Ovary (tissue), 9 donors: ENCODE results near the gene MAPKAP1. TPM values are rescaled to one million over a fixed set of nuclear protein-coding genes. Genes with fewer than 3 reads are reported as not detected.

Source experiments
- DNase-seq, 5 donors: peaks; one replicate each; pipeline ENCODE4 v3.0.0-alpha.2; 2019 to 2020
- H3K27ac ChIP-seq, 2 donors: fragments of 200-600 bp; one replicate each; pipeline versions ENCODE4 v1.5.1 to v1.8.0; 2019 to 2022
- H3K27me3 ChIP-seq: fragments of 200-600 bp; one replicate; pipeline ENCODE4 v1.8.0; 2022
- H3K36me3 ChIP-seq: fragments of 200-600 bp; sonication (generic); one replicate; pipeline ENCODE4 v1.5.1; 2019
- H3K4me1 ChIP-seq: one replicate; pipeline ENCODE4 v1.8.1; 2013; ENCODE audit warnings: mild to moderate bottlenecking, moderate library complexity; ENCODE audit not compliant: insufficient read depth
- H3K4me3 ChIP-seq: fragments of 200-600 bp; sonication (generic); one replicate; pipeline ENCODE4 v1.5.1; 2017
- H3K9me3 ChIP-seq, 2 donors: fragments of 200-600 bp in 1 of 2; sonication (generic) in 1 of 2; one replicate each; pipeline versions ENCODE4 v1.5.1 to v1.8.1; 2013 to 2019; ENCODE audit warnings: mild to moderate bottlenecking in 1 of 2, moderate library complexity in 1 of 2
- EP300 ChIP-seq: sonication (generic); formaldehyde crosslinking; IDR thresholded peaks from one replicate; pipeline ENCODE4 v1.6.1; 2017; ENCODE audit warnings: antibody characterized with exemption
- POLR2A ChIP-seq: fragments of 450-650 bp; IDR thresholded peaks from one replicate; pipeline ENCODE4 v1.6.1; 2017; ENCODE audit warnings: antibody characterized with exemption, mild to moderate bottlenecking, moderate library complexity
- WGBS, 3 donors: extraction: QIAGEN DNeasy Blood & Tissue Kit in 1 of 3; methylation state at CpG; one replicate each; pipeline versions ENCODE4 v1.1.5 to v1.1.7; 2013 to 2017; 5-methylcytosine and 5-hydroxymethylcytosine counted together
- intact Hi-C, 4 donors: fragments of 100-400 bp; cut with DNase I; formaldehyde crosslinking; loops; one replicate each; pipeline versions ENCODE4 v1.11.0 to v1.15.1; 2022 to 2023
- polyA plus RNA-seq, 2 donors: library from polyadenylated mRNA; stranded (reverse); fragments of 200-250 nt in 1 of 2; fragments of 350-450 nt in 1 of 2; fragmentation: Illumina TruSeq in 1 of 2; extraction: RNeasy Lipid Tissue Mini Kit (QIAGEN cat#74804) in 1 of 2; gene quantifications; one replicate each; pipeline ENCODE4 v1.2.3, GENCODE V29; 2013 to 2014
- total RNA-seq, 7 donors: library from RNA; depleted of rRNA in 2 of 7; stranded (reverse); fragments of >200 nt in 2 of 7; fragmentation: NEBNext Ultra II Directional in 3 of 7; extraction: Animal tissue kit (Norgen Biotek cat#: 25700) in 3 of 7; gene quantifications; one replicate each; pipeline versions ENCODE4 v1.1.0 to v1.2.4, GENCODE V29; 2016 to 2023
- TF ChIP-seq, protein P1 (sequence below), 3 donors: fragments of 450-650 bp in 2 of 3; fragments of 200-600 bp in 1 of 3; IDR thresholded peaks; one replicate each; pipeline versions ENCODE4 v1.5.1 to v1.8.0; 2016 to 2022; ENCODE audit warnings: antibody characterized with exemption in 3 of 3, mild to moderate bottlenecking in 1 of 3
- donor health status: DM: no; HTN: no; CAD: no; lungs with moderate emphysema.
- donor health status: DM: no; HTN: no; CAD: no.
- donor health status: Bipolar disorder and iron deficiency.
- donor health status: DM: yes; HTN: yes; CAD: no.
- donor health status: DM: no; HTN: no; CAD: no.
- donor health status: DM: yes; HTN: yes; CAD: no.

The MAPKAP1 gene
- total and polyA plus RNA-seq, 9 donors, result 43.3 to 86.5 (median 50.2) TPM

- 90 to 93% (median 90%) methylated on average over 2 of the region's 2 CpGs for WGBS, 3 donors
- Histone ChIP-seq H3K36me3 (no peaks in the 10 kb centered on the region), H3K27ac (no peak overlapping the region), H3K9me3 (no peaks in the 10 kb centered on the region), H3K4me1 (no peaks in the 10 kb centered on the region), H3K4me3 (no peak overlapping the region), H3K27me3 (no peaks in the 10 kb centered on the region)
- intact Hi-C loops, result no loop called here
- TF ChIP-seq, protein P1, sequence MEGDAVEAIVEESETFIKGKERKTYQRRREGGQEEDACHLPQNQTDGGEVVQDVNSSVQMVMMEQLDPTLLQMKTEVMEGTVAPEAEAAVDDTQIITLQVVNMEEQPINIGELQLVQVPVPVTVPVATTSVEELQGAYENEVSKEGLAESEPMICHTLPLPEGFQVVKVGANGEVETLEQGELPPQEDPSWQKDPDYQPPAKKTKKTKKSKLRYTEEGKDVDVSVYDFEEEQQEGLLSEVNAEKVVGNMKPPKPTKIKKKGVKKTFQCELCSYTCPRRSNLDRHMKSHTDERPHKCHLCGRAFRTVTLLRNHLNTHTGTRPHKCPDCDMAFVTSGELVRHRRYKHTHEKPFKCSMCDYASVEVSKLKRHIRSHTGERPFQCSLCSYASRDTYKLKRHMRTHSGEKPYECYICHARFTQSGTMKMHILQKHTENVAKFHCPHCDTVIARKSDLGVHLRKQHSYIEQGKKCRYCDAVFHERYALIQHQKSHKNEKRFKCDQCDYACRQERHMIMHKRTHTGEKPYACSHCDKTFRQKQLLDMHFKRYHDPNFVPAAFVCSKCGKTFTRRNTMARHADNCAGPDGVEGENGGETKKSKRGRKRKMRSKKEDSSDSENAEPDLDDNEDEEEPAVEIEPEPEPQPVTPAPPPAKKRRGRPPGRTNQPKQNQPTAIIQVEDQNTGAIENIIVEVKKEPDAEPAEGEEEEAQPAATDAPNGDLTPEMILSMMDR (IDR thresholded peaks at IDR 0.05), result no peak
- no peak for TF ChIP-seq EP300
- TF ChIP-seq POLR2A, result no peak
- DNase-seq, result no peak
These were observed 23.2 kb upstream of the MAPKAP1 start for GRCh38 chr9:125730168-125730567.

DNA sequence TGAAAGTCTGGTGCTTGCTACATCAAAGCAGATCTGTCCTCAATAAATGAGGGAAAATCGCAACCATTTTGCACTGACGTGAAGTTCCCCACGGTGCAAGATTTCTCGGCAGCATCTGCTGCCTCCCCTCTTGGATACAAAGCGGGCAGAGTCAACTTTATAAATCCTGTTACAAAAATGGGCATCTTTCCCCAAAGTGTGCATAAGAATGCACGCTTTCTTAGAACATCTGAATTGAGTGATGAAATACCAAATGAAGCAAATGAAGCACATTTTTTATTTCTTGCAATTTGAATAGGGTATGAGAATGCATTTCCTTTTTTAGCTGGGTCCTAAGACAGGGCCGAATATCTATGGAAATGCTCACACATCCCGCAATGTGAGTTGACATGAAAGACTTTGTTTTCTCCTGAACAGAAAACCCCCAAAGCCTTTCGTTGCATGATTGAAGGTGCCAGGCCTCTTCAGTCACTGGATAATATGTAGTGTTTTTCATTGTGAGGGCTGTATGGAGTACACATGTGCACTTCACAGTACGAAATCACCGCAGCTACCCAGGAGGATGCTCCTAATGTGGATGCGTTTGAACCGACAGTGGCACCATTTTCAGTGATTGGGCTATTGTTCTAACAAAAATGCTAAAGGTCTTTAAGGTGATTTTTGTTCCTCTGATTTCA is 19.6 kb upstream of the MAPKAP1 start:
- no peak overlapping the region for H3K4me3 ChIP-seq
- intact Hi-C loops, result no loop called here
- DNase-seq, result no peak
- H3K27me3 ChIP-seq, result no peaks in the 10 kb centered on the region
- no peaks in the 10 kb centered on the region for H3K36me3 ChIP-seq
- no peak overlapping the region for H3K27ac ChIP-seq
- no peaks in the 10 kb centered on the region for H3K9me3 ChIP-seq
- 77 to 84% (median 82%) methylated on average over 13 of the region's 13 CpGs for WGBS, 3 donors
- no peaks in the 10 kb centered on the region for H3K4me1 ChIP-seq
- no peak for TF ChIP-seq EP300
- TF ChIP-seq, protein P1 (IDR thresholded peaks at IDR 0.05), result no peak
- no peak for TF ChIP-seq POLR2A

DNA sequence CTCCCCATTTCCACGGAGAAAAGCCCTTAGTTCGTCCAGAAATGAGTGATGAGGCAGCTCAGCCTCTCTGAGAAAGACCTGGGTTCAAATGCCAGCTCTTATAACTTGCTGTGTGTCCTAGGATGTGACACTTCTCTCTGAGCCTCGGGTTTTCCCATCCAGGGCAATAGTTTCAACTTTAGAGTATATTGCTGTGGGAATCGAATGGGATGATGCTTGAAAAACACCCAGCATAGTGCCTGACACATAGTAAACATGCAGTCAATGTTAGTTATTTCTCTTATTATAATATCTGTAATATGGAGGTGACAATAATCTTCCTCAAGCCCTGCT is 430 bp upstream of the MAPKAP1 start:
- Histone ChIP-seq H3K27ac (peak overlapping the region in 1 of 2 donors; percentile 37), H3K9me3 (no peaks in the 10 kb centered on the region), H3K4me3 (peak overlapping the region; percentile 98), H3K27me3 (no peaks in the 10 kb centered on the region), H3K4me1 (peaks cover 6% of the 10 kb centered on the region), H3K36me3 (no peaks in the 10 kb centered on the region)
- WGBS, 3 donors, result 21 to 28% (median 21%) methylated on average over 4 of the region's 4 CpGs
- DNase-seq, result no peak
- TF ChIP-seq EP300 (no peak), POLR2A (no peak)
- TF ChIP-seq, protein P1 (IDR thresholded peaks at IDR 0.05), result no peak
- intact Hi-C loops, result no loop called here

- intact Hi-C loops, result no loop called here
These were observed 1.1 kb downstream of the MAPKAP1 start for GRCh38 chr9:125705893-125706292.

More at GRCh38 chr9:125705893-125706292, 1.1 kb downstream of the MAPKAP1 start:
- TF ChIP-seq POLR2A, result no peak
- no peak for TF ChIP-seq EP300
- TF ChIP-seq, protein P1 (IDR thresholded peaks at IDR 0.05), result no peak
- no peak for DNase-seq
- no peaks in the 10 kb centered on the region for H3K9me3 ChIP-seq
- no peaks in the 10 kb centered on the region for H3K36me3 ChIP-seq
- H3K27me3 ChIP-seq, result no peaks in the 10 kb centered on the region
- H3K4me3 ChIP-seq, result no peak overlapping the region
- WGBS, 3 donors, result 76 to 85% (median 84%) methylated on average over 4 of the region's 4 CpGs
- peaks cover 6% of the 10 kb centered on the region for H3K4me1 ChIP-seq
- H3K27ac ChIP-seq, result no peak overlapping the region
